ENCODE data around the gene ZNF275.

DNA sequence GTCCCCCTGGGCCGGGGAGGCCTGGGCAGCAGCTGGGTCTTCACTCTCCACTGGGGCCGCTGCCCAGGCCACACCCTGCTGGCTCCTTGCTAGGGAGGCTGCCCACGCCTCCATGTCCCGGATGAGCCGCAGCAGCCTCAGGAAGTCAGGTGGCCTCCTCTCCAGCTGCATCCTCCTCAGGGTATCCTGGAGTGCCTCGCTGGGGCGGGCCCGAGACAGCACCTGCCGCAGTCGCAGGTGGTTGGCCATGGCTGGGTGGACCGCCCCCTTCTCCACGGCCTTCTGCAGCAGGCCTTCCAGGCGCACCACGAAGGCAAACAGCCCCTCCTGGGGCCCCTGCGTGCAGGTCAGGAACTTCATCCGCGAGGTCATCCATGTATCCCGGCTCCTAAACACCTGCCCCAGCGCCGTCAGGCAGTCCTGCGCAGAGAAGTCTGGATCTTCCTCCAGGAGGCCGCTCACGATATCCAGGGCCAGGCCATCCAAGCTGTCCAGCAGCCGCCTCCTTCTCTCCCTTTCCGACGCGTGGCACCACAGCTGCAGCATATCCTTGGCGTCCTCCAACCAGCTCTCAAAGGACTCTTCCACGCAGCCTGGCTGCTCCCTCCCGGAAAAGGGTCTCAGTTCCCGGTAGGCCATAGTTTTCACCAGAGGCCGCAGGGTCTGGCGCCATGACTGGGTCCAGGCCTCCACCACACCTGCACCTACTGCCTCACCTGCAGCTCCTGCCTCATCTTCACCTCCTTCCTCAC, 14.5 kb upstream of the ZNF275 start:
- TF ChIP-seq, protein P1, sequence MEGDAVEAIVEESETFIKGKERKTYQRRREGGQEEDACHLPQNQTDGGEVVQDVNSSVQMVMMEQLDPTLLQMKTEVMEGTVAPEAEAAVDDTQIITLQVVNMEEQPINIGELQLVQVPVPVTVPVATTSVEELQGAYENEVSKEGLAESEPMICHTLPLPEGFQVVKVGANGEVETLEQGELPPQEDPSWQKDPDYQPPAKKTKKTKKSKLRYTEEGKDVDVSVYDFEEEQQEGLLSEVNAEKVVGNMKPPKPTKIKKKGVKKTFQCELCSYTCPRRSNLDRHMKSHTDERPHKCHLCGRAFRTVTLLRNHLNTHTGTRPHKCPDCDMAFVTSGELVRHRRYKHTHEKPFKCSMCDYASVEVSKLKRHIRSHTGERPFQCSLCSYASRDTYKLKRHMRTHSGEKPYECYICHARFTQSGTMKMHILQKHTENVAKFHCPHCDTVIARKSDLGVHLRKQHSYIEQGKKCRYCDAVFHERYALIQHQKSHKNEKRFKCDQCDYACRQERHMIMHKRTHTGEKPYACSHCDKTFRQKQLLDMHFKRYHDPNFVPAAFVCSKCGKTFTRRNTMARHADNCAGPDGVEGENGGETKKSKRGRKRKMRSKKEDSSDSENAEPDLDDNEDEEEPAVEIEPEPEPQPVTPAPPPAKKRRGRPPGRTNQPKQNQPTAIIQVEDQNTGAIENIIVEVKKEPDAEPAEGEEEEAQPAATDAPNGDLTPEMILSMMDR (IDR thresholded peaks at IDR 0.05), result no peak
- TF ChIP-seq EZH2 (IDR thresholded peaks at IDR 0.05) (no peak), EZH2phosphoT487 (IDR thresholded peaks at IDR 0.05) (no peak)
